Measurements from ENCODE around the gene IPCEF1. TPM values are rescaled to one million over a fixed set of nuclear protein-coding genes. Genes with fewer than 3 reads are reported as not detected.
A peak's percentile ranks its signal among the peaks of the same experiment; 100 is the strongest.
"Not testable (repeated sequence)": the region's sequence is repeated elsewhere in the genome, so short reads cannot be mapped to it uniquely, and the experiment has no call there.

Gene IPCEF1
- polyA plus RNA-seq, 1 donor from 2014 or later: 2.1 TPM

DNA sequence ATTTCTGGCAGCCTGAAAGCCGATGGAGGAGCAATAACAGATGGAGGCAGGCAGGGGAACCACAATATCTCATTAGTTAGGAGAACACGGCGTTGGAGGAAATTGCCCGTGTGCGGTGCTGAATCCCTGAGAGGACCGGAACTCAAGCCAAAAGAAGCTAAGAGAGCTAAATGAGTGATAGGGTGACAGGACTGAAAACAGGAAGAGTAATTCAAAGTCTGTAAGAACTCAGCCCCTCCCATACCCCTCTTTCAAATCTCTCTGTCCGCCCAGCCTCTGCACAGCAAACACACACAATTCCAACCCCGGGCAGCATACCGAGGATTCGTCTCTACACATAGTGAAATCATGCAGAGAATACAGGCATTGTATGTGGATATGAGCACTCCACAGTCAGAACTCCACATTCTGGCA is 2.6 kb upstream of the IPCEF1 start:
- Mint-ChIP-seq H3K27ac (peak overlapping the region in 1 of 3 donors; percentile 15), H3K9me3 (no peaks in the 10 kb centered on the region), H3K4me1 (peaks cover 12 to 30% (median 22%) of the 10 kb centered on the region in 3 donors), H3K27me3 (peaks cover 10% of the 10 kb centered on the region), H3K36me3 (no peaks in the 10 kb centered on the region), H3K4me3 (peak overlapping the region in 3 of 4 donors; percentile 11 to 46 (median 41))

- Mint-ChIP-seq H3K4me1 (peaks cover 14 to 31% (median 22%) of the 10 kb centered on the region in 3 donors), H3K36me3 (no peaks in the 10 kb centered on the region), H3K9me3 (peaks cover 0 to 2% (median 0%) of the 10 kb centered on the region in 3 donors), H3K27me3 (peaks cover 10% of the 10 kb centered on the region), H3K27ac (no peak overlapping the region), H3K4me3 (peak overlapping the region in 1 of 4 donors; percentile 52)
These were observed 1.5 kb upstream of the IPCEF1 start for GRCh38 chr6:154358019-154358545.

GRCh38 chr6:154356113-154356512 is 490 bp downstream of the IPCEF1 start:
- Mint-ChIP-seq H3K27ac (peak overlapping the region in 2 of 3 donors; percentile 59 to 82), H3K4me3 (peak overlapping the region in 3 of 4 donors; percentile 34 to 76 (median 45)), H3K4me1 (peaks cover 21 to 35% (median 25%) of the 10 kb centered on the region in 3 donors), H3K36me3 (no peaks in the 10 kb centered on the region), H3K9me3 (peaks cover 0 to 2% (median 0%) of the 10 kb centered on the region in 3 donors), H3K27me3 (peaks cover 10% of the 10 kb centered on the region)

- Mint-ChIP-seq H3K9me3 (peaks cover 0 to 2% (median 0%) of the 10 kb centered on the region in 3 donors), H3K4me3 (peak overlapping the region in 1 of 4 donors; percentile 65), H3K36me3 (no peaks in the 10 kb centered on the region), H3K27me3 (peaks cover 10% of the 10 kb centered on the region), H3K4me1 (peaks cover 21 to 28% (median 23%) of the 10 kb centered on the region in 3 donors), H3K27ac (no peak overlapping the region)
These were observed 2.3 kb downstream of the IPCEF1 start for GRCh38 chr6:154354265-154354777.

- Mint-ChIP-seq H3K4me3 (no peak overlapping the region), H3K27ac (peak overlapping the region in 1 of 3 donors; percentile 22), H3K9me3 (peaks cover 0 to 2% (median 0%) of the 10 kb centered on the region in 3 donors), H3K36me3 (no peaks in the 10 kb centered on the region), H3K27me3 (peaks cover 7% of the 10 kb centered on the region), H3K4me1 (peaks cover 19 to 24% (median 19%) of the 10 kb centered on the region in 3 donors)
These were observed 3.0 kb downstream of the IPCEF1 start for GRCh38 chr6:154353626-154354025.

DNA sequence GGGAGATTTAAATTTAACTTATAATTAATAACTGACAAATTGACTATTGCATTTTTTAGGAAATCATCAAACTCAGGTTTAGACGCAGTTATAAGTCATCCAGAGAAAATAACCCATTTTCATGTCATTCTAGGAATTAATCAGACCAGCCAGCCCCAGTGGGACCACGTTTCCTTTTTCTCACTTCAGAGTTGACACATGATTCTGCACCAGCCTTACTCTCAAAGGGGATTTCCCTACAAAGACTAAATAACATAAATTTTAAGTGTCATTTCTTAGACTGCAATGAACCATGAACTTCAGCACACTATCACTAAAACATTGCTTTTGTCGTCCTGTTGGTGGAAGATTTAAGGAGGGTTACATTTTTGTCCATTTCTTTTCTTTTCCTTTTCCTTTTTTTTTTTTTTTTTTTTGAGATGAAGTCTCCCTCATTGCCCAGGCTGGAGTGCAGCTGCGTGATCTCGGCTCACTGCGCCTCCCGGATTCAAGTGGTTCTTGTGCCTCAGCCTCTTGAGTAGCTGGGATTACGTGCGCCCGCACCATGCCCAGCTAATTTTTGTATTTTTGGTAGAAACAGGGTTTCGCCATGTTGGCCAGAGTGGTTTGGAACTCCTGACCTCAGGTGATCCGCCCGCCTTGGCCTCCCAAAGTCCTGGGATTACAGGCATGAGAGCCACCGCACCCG is 3.6 kb downstream of the IPCEF1 start:
- Mint-ChIP-seq H3K27me3 (peaks cover 7% of the 10 kb centered on the region), H3K4me1 (peaks cover 19 to 24% (median 19%) of the 10 kb centered on the region in 3 donors), H3K4me3 (peak overlapping the region in 2 of 4 donors; percentile 18 to 70), H3K9me3 (peaks cover 0 to 2% (median 0%) of the 10 kb centered on the region in 3 donors), H3K27ac (peak overlapping the region in 1 of 3 donors; percentile 22), H3K36me3 (no peaks in the 10 kb centered on the region)

DNA sequence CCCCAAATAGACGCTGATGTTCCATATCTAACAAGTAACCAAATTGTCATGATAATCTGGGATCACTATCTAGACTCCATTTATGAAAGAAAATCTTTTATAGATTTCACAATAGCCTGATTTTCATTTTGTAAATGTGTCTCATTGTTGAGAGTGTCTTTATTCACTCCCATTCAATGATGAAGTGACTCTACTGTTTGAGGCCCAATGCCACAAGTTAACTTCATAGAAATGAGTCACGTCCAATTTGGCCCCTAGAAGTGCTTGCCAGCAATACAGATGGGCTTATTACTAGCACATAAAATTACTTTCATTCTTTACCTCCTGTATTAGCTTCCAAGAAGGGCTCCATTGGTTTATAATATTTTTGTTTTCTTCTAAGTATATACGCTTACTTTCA is 6.3 kb downstream of the IPCEF1 start:
- no peak overlapping the region for H3K27ac Mint-ChIP-seq
- peaks cover 0 to 3% (median 2%) of the 10 kb centered on the region in 3 donors for H3K9me3 Mint-ChIP-seq
- H3K4me3 Mint-ChIP-seq: no peak overlapping the region
- peaks cover 9 to 19% (median 12%) of the 10 kb centered on the region in 3 donors for H3K4me1 Mint-ChIP-seq
- H3K27me3 Mint-ChIP-seq: no peaks in the 10 kb centered on the region
- H3K36me3 Mint-ChIP-seq: peaks cover 1% of the 10 kb centered on the region

DNA sequence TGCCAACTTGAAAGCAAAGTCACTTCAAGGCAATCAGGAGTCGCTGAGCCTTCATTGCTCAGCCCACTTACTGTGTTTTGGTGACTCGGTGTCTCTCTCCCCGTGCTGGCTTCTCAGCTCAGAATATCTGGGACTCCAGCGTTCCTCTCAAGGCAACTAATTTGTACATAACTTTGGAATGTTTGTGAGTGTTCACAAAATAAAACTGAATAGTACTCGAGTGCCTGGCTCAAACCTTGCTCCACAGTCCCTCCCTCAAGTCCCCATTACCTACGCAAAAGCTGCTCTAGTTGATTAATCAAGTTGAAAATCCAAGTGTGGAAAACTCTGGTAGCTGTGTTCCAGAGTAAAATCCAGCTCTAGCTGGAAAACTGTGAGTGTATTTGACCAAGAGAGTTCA is 8.6 kb downstream of the IPCEF1 start:
- no peak overlapping the region for H3K27ac Mint-ChIP-seq
- no peak overlapping the region for H3K4me3 Mint-ChIP-seq
- no peaks in the 10 kb centered on the region for H3K27me3 Mint-ChIP-seq
- H3K9me3 Mint-ChIP-seq: peaks cover 0 to 7% (median 0%) of the 10 kb centered on the region in 3 donors
- H3K36me3 Mint-ChIP-seq: peaks cover 1% of the 10 kb centered on the region
- H3K4me1 Mint-ChIP-seq: peaks cover 2 to 6% (median 2%) of the 10 kb centered on the region in 3 donors

GRCh38 chr6:154345811-154346210 is 10.8 kb downstream of the IPCEF1 start:
- H3K9me3 Mint-ChIP-seq: peaks cover 0 to 7% (median 0%) of the 10 kb centered on the region in 3 donors
- no peak overlapping the region for H3K27ac Mint-ChIP-seq
- peaks cover 1% of the 10 kb centered on the region for H3K36me3 Mint-ChIP-seq
- no peak overlapping the region for H3K4me3 Mint-ChIP-seq
- no peaks in the 10 kb centered on the region for H3K4me1 Mint-ChIP-seq
- H3K27me3 Mint-ChIP-seq: no peaks in the 10 kb centered on the region

DNA sequence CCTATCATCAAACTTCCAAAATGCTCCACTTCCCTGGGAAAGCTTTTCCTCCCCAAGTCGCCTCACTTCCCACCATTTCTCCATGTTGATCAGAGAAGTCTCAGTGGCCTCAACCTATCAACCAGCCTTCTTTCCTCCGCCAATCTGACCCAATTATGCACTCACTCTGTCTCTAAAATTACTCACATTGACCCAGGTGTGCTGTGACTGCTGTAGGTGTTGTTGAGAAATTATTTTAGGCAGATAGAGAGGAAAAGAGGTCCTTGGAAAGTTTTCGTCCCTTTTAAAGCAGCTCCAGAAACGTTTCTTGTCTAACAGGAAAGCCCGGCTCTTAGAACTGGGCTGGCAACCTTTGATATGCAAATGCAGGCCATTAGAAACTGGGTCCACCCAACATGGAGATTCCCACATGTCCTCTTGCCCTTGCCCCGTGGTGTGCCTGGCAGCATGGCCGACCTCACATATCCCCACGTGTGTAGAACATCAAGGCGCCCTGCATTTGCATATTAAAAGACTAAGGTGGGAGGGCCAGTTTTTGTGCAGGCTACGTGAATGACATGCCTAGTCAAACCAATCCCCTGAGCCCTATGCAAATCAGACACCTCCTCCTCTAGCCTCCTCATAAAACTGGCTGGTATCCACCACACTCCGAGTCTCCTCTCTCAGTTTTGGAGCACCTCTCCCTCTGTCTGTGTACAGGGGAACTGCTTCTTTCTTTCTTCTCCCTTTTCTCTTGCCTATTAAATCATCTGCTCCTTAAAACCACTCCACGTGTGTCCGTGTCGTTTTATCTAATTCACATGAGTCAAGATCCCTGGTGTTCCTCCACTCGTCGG is 12.9 kb downstream of the IPCEF1 start:
- H3K4me3 Mint-ChIP-seq: no peak overlapping the region
- H3K4me1 Mint-ChIP-seq: no peaks in the 10 kb centered on the region
- peaks cover 0 to 7% (median 0%) of the 10 kb centered on the region in 3 donors for H3K9me3 Mint-ChIP-seq
- H3K27ac Mint-ChIP-seq: no peak overlapping the region
- H3K27me3 Mint-ChIP-seq: no peaks in the 10 kb centered on the region
- H3K36me3 Mint-ChIP-seq: peaks cover 1% of the 10 kb centered on the region

DNA sequence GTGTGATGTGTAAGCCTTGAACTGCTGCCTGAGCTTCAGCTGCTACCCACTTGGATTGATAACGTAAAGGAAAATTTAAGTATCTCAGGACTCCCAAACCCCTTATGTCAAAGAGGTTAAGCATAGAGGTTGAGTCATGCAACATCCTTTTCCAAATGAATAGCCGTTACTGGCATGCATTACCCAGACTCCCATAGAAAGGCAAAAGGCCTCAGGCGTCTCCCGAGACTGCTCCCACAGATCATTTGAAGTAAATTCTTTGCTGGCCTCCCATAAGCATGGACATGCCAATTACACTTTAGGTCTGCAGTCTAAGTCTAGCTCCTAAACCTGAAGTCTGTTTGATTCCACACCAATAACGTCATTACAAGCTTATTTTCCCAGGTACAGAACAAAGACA is 14.7 kb downstream of the IPCEF1 start:
- peaks cover 1% of the 10 kb centered on the region for H3K36me3 Mint-ChIP-seq
- no peaks in the 10 kb centered on the region for H3K4me1 Mint-ChIP-seq
- H3K4me3 Mint-ChIP-seq: no peak overlapping the region
- no peak overlapping the region for H3K27ac Mint-ChIP-seq
- peaks cover 0 to 7% (median 0%) of the 10 kb centered on the region in 3 donors for H3K9me3 Mint-ChIP-seq
- H3K27me3 Mint-ChIP-seq: no peaks in the 10 kb centered on the region

DNA sequence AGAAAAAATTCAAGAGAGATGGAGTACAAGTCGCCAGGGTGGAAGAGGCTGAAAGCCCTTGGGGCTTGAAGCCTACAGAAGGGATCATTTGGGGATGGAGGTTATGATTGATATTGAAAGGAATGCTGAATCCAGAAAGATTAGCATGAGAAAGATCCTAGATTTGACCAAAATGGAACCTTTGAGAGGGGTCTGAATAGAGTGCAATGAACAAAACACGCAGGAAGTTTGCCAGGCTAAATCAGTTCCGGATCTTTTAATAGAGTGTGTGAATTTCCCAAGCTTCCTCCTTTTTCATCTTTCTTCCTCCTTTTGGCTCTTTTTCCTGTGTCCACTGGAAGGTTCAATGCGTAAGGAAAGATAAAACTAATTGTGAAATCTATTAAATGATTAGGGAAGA is 15.3 kb downstream of the IPCEF1 start:
- H3K9me3 Mint-ChIP-seq: peaks cover 0 to 5% (median 0%) of the 10 kb centered on the region in 3 donors
- H3K4me1 Mint-ChIP-seq: no peaks in the 10 kb centered on the region
- no peaks in the 10 kb centered on the region for H3K36me3 Mint-ChIP-seq
- H3K4me3 Mint-ChIP-seq: no peak overlapping the region
- H3K27ac Mint-ChIP-seq: no peak overlapping the region
- no peaks in the 10 kb centered on the region for H3K27me3 Mint-ChIP-seq

DNA sequence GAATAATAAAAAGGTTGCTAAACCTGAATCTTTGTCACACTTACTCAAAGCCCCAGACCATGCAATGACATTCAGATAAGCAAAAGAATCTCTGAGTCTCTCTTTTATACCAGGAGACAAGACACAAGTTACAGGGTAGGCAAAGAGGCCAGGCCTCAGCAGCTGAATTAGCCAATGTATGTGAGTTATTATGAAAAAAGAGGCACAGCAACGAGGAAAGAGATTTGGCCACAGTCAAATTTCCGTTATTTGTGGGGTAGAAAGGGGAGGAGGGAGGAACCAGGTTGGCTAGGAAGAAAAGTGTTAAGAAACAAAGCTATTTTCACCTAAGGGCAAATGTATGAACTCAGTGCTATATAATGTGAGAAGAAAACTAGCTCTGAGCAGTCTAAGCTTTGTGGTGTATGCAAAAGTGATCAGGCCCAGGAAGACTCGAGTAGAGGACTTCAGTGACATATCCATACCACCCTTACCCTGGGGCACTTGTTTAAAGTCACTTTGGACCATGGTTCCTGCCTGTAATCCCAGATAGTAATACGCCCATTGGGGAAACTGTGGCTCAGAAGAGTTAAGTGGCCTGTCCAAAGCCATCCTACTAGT is 19.1 kb downstream of the IPCEF1 start:
- Mint-ChIP-seq H3K9me3 (peaks cover 0 to 5% (median 0%) of the 10 kb centered on the region in 3 donors), H3K36me3 (no peaks in the 10 kb centered on the region), H3K4me3 (peak overlapping the region in 1 of 4 donors; percentile 3), H3K27ac (no peak overlapping the region), H3K27me3 (no peaks in the 10 kb centered on the region), H3K4me1 (peaks cover 0 to under 1% (median 0%) of the 10 kb centered on the region in 3 donors)

- H3K4me3 Mint-ChIP-seq: not testable (repeated sequence)
These were observed 22.5 kb downstream of the IPCEF1 start for GRCh38 chr6:154334147-154334546.

More at GRCh38 chr6:154334147-154334546, 22.5 kb downstream of the IPCEF1 start:
- H3K4me1 Mint-ChIP-seq, H3K9me3 Mint-ChIP-seq, H3K36me3 Mint-ChIP-seq, H3K27ac Mint-ChIP-seq, H3K27me3 Mint-ChIP-seq: not testable (repeated sequence)
